ENCODE measurements around the gene PARD3.

PARD3 gene

GRCh38 chr10:34196058-34196433 is 619.0 kb downstream of the PARD3 start:
- Histone ChIP-seq H3K9me3 (ENCODE audit: insufficient read depth, low read length, severe bottlenecking) (no peaks in the 10 kb centered on the region), H3K9ac (ENCODE audit: low read depth, low read length) (no peak overlapping the region), H3K27ac (ENCODE audit: low read length) (no peak overlapping the region), H3K36me3 (ENCODE audit: insufficient read depth, low read length) (no peaks in the 10 kb centered on the region), H3K79me2 (ENCODE audit: insufficient read depth, low read length) (no peaks in the 10 kb centered on the region), H3K4me2 (ENCODE audit: insufficient read depth, low read length) (no peak overlapping the region), H3K4me1 (ENCODE audit: insufficient read depth, low read length) (no peaks in the 10 kb centered on the region), H2AFZ (ENCODE audit: low read depth, low read length) (no peak overlapping the region), H3K4me3 (ENCODE audit: low read depth in 1 of 2, low read length in 2 of 2) (no peak overlapping the region), H3K27me3 (ENCODE audit: insufficient read depth, low read length, poor library complexity) (no peaks in the 10 kb centered on the region), H4K20me1 (ENCODE audit: insufficient read depth, low read length) (no peaks in the 10 kb centered on the region)
- DNase-seq (no peak), ATAC-seq (ENCODE audit: insufficient read depth, low read depth) (no peak)
- TF ChIP-seq EZH2 (IDR thresholded peaks at IDR 0.05; ENCODE audit: borderline replicate concordance, low read depth, low read length, severe bottlenecking) (no peak), CTCF (IDR thresholded peaks at IDR 0.05; ENCODE audit: borderline replicate concordance, extremely low read depth, low read length, poor library complexity, severe bottlenecking) (no peak)

- H3K9me3 ChIP-seq (ENCODE audit: insufficient read depth, low read length, severe bottlenecking) = no peaks in the 10 kb centered on the region
- TF ChIP-seq CTCF (IDR thresholded peaks at IDR 0.05; ENCODE audit: borderline replicate concordance, extremely low read depth, low read length, poor library complexity, severe bottlenecking) = no peak
- no peak for TF ChIP-seq EZH2 (IDR thresholded peaks at IDR 0.05; ENCODE audit: borderline replicate concordance, low read depth, low read length, severe bottlenecking)
- H3K79me2 ChIP-seq (ENCODE audit: insufficient read depth, low read length) = no peaks in the 10 kb centered on the region
- DNase-seq (no peak), ATAC-seq (ENCODE audit: insufficient read depth, low read depth) (no peak)
- H4K20me1 ChIP-seq (ENCODE audit: insufficient read depth, low read length) = no peaks in the 10 kb centered on the region
- H3K4me1 ChIP-seq (ENCODE audit: insufficient read depth, low read length) = no peaks in the 10 kb centered on the region
- H3K4me2 ChIP-seq (ENCODE audit: insufficient read depth, low read length) = no peak overlapping the region
- no peaks in the 10 kb centered on the region for H3K27me3 ChIP-seq (ENCODE audit: insufficient read depth, low read length, poor library complexity)
- no peaks in the 10 kb centered on the region for H3K36me3 ChIP-seq (ENCODE audit: insufficient read depth, low read length)
- no peak overlapping the region for H3K9ac ChIP-seq (ENCODE audit: low read depth, low read length)
- no peak overlapping the region for H2AFZ ChIP-seq (ENCODE audit: low read depth, low read length)
- no peak overlapping the region for H3K27ac ChIP-seq (ENCODE audit: low read length)
- H3K4me3 ChIP-seq (ENCODE audit: low read depth in 1 of 2, low read length in 2 of 2) = no peak overlapping the region
Measured at GRCh38 chr10:34195364-34196057, 619.6 kb downstream of the PARD3 start.

GRCh38 chr10:34193931-34194626 is 621.0 kb downstream of the PARD3 start:
- Histone ChIP-seq H3K4me1 (ENCODE audit: insufficient read depth, low read length) (no peaks in the 10 kb centered on the region), H3K36me3 (ENCODE audit: insufficient read depth, low read length) (no peaks in the 10 kb centered on the region), H3K27me3 (ENCODE audit: insufficient read depth, low read length, poor library complexity) (no peaks in the 10 kb centered on the region), H4K20me1 (ENCODE audit: insufficient read depth, low read length) (no peaks in the 10 kb centered on the region), H3K27ac (ENCODE audit: low read length) (no peak overlapping the region), H3K9ac (ENCODE audit: low read depth, low read length) (no peak overlapping the region), H3K4me2 (ENCODE audit: insufficient read depth, low read length) (no peak overlapping the region), H3K79me2 (ENCODE audit: insufficient read depth, low read length) (no peaks in the 10 kb centered on the region), H3K4me3 (ENCODE audit: low read depth in 1 of 2, low read length in 2 of 2) (no peak overlapping the region), H2AFZ (ENCODE audit: low read depth, low read length) (no peak overlapping the region), H3K9me3 (ENCODE audit: insufficient read depth, low read length, severe bottlenecking) (no peaks in the 10 kb centered on the region)
- no peak for DNase-seq
- no peak for TF ChIP-seq CTCF (IDR thresholded peaks at IDR 0.05; ENCODE audit: borderline replicate concordance, extremely low read depth, low read length, poor library complexity, severe bottlenecking)
- TF ChIP-seq EZH2 (IDR thresholded peaks at IDR 0.05; ENCODE audit: borderline replicate concordance, low read depth, low read length, severe bottlenecking) = no peak
- ATAC-seq (ENCODE audit: insufficient read depth, low read depth) = no peak
